ENCODE measurements around the gene TTC7B. TPM values are rescaled to one million over a fixed set of nuclear protein-coding genes. Genes with fewer than 3 reads are reported as not detected.

The TTC7B gene
- total RNA-seq, 2 experiments from 2014 or later, result 1.2 to 1.3 TPM

GRCh38 chr14:90739318-90740068, 76.7 kb downstream of the TTC7B start:
- no peak for ATAC-seq (ENCODE audit: poor library complexity)
- Histone ChIP-seq H3K4me1 (ENCODE audit: insufficient read depth, low read length) (no peaks in the 10 kb centered on the region), H3K27me3 (ENCODE audit: control insufficient read depth in 1 of 2, insufficient read depth in 2 of 2, low read length in 2 of 2) (no peaks in the 10 kb centered on the region), H3K36me3 (ENCODE audit: insufficient read depth, low read length) (no peaks in the 10 kb centered on the region), H3K4me3 (ENCODE audit: low read length) (no peak overlapping the region), H3K27ac (ENCODE audit: low read depth in 1 of 2, low read length in 2 of 2) (no peak overlapping the region), H3K9me3 (ENCODE audit: control insufficient read depth in 1 of 2, insufficient read depth in 1 of 2, low read length in 2 of 2) (no peaks in the 10 kb centered on the region)
- DNase-seq, result no peak
- Mint-ChIP-seq H3K4me3 (no peak overlapping the region), H3K9me3 (no peaks in the 10 kb centered on the region), H3K36me3 (ENCODE audit: low read depth) (no peaks in the 10 kb centered on the region), H3K27ac (no peak overlapping the region), H3K27me3 (no peaks in the 10 kb centered on the region), H3K4me1 (ENCODE audit: low read depth) (no peaks in the 10 kb centered on the region)
- intact Hi-C loops (cut with DNase I, micrococcal nuclease), result no loop called here
- ChIA-PET POLR2A (no interaction called here), CTCF (no interaction called here)
- no peak for TF ChIP-seq CTCF (IDR thresholded peaks at IDR 0.05)

DNA sequence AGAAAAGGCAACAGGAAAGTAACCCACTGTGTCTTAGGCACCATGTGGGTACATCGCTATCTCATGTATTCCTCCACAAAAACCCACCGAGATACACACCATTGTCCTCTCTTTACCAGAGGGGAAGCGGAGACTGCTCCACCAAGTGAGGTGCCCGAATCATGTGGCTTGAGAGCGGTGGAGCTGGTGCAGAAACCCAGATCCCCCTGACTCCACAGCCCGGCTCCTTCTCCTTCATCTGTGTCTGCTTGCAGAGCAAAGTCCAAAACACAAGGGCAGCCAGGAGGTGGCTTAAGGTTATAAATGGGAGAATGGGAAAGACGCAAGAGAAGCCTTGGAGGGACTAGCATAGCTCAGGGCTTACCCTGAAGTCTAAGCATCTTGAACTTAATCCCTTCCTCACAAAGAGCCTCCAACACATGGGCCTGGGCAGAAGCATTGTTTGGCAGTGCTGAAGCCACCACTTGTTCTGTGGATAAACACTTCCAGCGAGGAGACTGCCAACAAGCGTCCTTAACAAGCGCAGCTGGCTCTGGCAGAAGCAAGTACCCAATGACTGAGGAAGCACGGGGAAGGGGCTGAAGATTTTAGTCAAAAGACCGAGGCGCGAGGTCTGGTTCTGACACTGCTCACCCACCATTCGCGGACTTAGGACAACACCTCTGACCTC, 83.0 kb downstream of the TTC7B start:
- no peaks in the 10 kb centered on the region for H3K27me3 Mint-ChIP-seq
- H3K9me3 ChIP-seq (ENCODE audit: control insufficient read depth in 1 of 2, insufficient read depth in 1 of 2, low read length in 2 of 2), result no peaks in the 10 kb centered on the region
- no peaks in the 10 kb centered on the region for H3K27me3 ChIP-seq (ENCODE audit: control insufficient read depth in 1 of 2, insufficient read depth in 2 of 2, low read length in 2 of 2)
- ATAC-seq (ENCODE audit: poor library complexity) (no peak), DNase-seq (no peak)
- no peak overlapping the region for H3K27ac Mint-ChIP-seq
- intact Hi-C loops (cut with DNase I, micrococcal nuclease), result no loop called here
- no peaks in the 10 kb centered on the region for H3K4me1 ChIP-seq (ENCODE audit: insufficient read depth, low read length)
- no peaks in the 10 kb centered on the region for H3K36me3 Mint-ChIP-seq (ENCODE audit: low read depth)
- H3K4me3 Mint-ChIP-seq, result no peak overlapping the region
- H3K27ac ChIP-seq (ENCODE audit: low read depth in 1 of 2, low read length in 2 of 2), result no peak overlapping the region
- no peaks in the 10 kb centered on the region for H3K9me3 Mint-ChIP-seq
- ChIA-PET POLR2A (no interaction called here), CTCF (no interaction called here)
- no peak overlapping the region for H3K4me3 ChIP-seq (ENCODE audit: low read length)
- no peaks in the 10 kb centered on the region for H3K4me1 Mint-ChIP-seq (ENCODE audit: low read depth)
- no peaks in the 10 kb centered on the region for H3K36me3 ChIP-seq (ENCODE audit: insufficient read depth, low read length)
- TF ChIP-seq CTCF (IDR thresholded peaks at IDR 0.05), result no peak

DNA sequence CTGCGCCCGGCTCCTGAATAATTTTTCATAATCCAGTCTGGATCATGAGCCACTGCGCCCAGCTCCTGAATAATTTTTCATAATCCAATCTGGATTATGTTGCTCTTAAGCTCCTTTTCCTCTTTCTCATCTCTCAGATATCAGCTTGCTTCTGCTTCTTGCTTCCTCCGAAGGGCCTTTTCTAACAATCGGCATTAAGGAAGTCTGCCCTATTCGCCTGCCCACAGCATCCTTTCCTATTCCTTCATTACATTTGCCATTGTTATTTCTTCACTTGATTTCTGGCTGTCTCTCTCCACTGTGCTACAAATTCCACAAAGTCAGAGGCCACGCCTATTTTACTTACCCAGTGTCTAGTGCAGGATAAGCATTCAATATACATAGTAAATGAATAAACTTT, 83.5 kb downstream of the TTC7B start:
- POLR2A ChIA-PET, result no interaction called here
- Mint-ChIP-seq H3K4me1 (ENCODE audit: low read depth) (no peaks in the 10 kb centered on the region), H3K4me3 (no peak overlapping the region), H3K27me3 (no peaks in the 10 kb centered on the region), H3K9me3 (no peaks in the 10 kb centered on the region), H3K36me3 (ENCODE audit: low read depth) (no peaks in the 10 kb centered on the region), H3K27ac (no peak overlapping the region)
- CTCF ChIA-PET, result no interaction called here
- TF ChIP-seq CTCF (IDR thresholded peaks at IDR 0.05), result no peak
- intact Hi-C loops (cut with DNase I, micrococcal nuclease), result no loop called here
- Histone ChIP-seq H3K4me1 (ENCODE audit: insufficient read depth, low read length) (no peaks in the 10 kb centered on the region), H3K27me3 (ENCODE audit: control insufficient read depth in 1 of 2, insufficient read depth in 2 of 2, low read length in 2 of 2) (no peaks in the 10 kb centered on the region), H3K27ac (ENCODE audit: low read depth in 1 of 2, low read length in 2 of 2) (no peak overlapping the region), H3K9me3 (ENCODE audit: control insufficient read depth in 1 of 2, insufficient read depth in 1 of 2, low read length in 2 of 2) (no peaks in the 10 kb centered on the region), H3K36me3 (ENCODE audit: insufficient read depth, low read length) (no peaks in the 10 kb centered on the region), H3K4me3 (ENCODE audit: low read length) (no peak overlapping the region)
- no peak for ATAC-seq (ENCODE audit: poor library complexity)
- DNase-seq, result no peak

Measured in CD4-positive, alpha-beta T cell (primary cell).